H1 (cell line): ENCODE data around the gene NLRP6. TPM values are rescaled to one million over a fixed set of nuclear protein-coding genes. Genes with fewer than 3 reads are reported as not detected.
"Not testable (repeated sequence)": the region's sequence is repeated elsewhere in the genome, so short reads cannot be mapped to it uniquely, and the experiment has no call there.

ENCODE experiments used
- CTCF ChIA-PET: fragments of 300-600 bp; sonication (Branson Sonifier 250); formaldehyde crosslinking; loops from one replicate; lab custom pipeline; 2021; ENCODE audit not compliant: partially characterized antibody; lab: Charles Lee
- POLR2A ChIA-PET: fragments of 300-600 bp; sonication (Branson Sonifier 250); formaldehyde crosslinking; loops from one replicate; lab custom pipeline; 2021; ENCODE audit warnings: inconsistent platforms; ENCODE audit not compliant: partially characterized antibody; lab: Charles Lee
- DNase-seq, 2 experiments: peaks; one replicate each; pipeline versions ENCODE4 v3.0.0 to v3.0.0-alpha.2; 2010 to 2022; ENCODE audit warnings: low spot score in 2 of 2, low read depth in 1 of 2, mixed read lengths in 1 of 2
- FAIRE-seq: peaks from 2 replicates; lab custom pipeline; 2011; peaks lifted over from hg19 to GRCh38; lab: Jason Lieb, UNC
- H2AFZ ChIP-seq: 2 replicates; pipeline ENCODE4 v1.8.1; 2012; ENCODE audit warnings: low read length, inconsistent platforms
- H2AK5ac ChIP-seq: 2 replicates; pipeline ENCODE4 v1.6.1; 2013; ENCODE audit warnings: low read depth, low read length
- H2BK120ac ChIP-seq: replicated peaks from 2 replicates; pipeline ENCODE3; 2013; ENCODE audit warnings: low read depth, low read length, inconsistent platforms
- H2BK12ac ChIP-seq: 2 replicates; pipeline ENCODE4 v1.6.1; 2013; ENCODE audit warnings: low read depth, low read length
- H2BK15ac ChIP-seq: 2 replicates; pipeline ENCODE4 v1.6.1; 2013; ENCODE audit warnings: low read length
- H2BK20ac ChIP-seq: 2 replicates; pipeline ENCODE4 v1.6.1; 2013; ENCODE audit warnings: low read length
- H2BK5ac ChIP-seq: 2 replicates; pipeline ENCODE4 v1.6.1; 2013; ENCODE audit warnings: low read depth, low read length
- H3K14ac ChIP-seq: 2 replicates; pipeline ENCODE4 v1.6.1; 2013; ENCODE audit warnings: inconsistent platforms; ENCODE audit not compliant: insufficient read length
- H3K18ac ChIP-seq: 2 replicates; pipeline ENCODE4 v1.6.1; 2013; ENCODE audit warnings: low read length; ENCODE audit errors: extremely low read depth
- H3K23ac ChIP-seq: 2 replicates; pipeline ENCODE4 v1.6.1; 2013; ENCODE audit warnings: inconsistent platforms; ENCODE audit not compliant: insufficient read length
- H3K23me2 ChIP-seq: 2 replicates; pipeline ENCODE4 v1.6.1; 2013; ENCODE audit warnings: low read depth, low read length
- H3K27ac ChIP-seq: 2 replicates; pipeline ENCODE4 v1.6.1; 2011; ENCODE audit warnings: low read depth, low read length, inconsistent platforms
- H3K27me3 ChIP-seq, 4 experiments: replicated peaks in 1 of 4; 1 replicate in 1 of 4; 2 replicates in 3 of 4; pipeline versions ENCODE4 v1.6.1 to v1.8.1; 2011 to 2013; ENCODE audit warnings: low read length in 3 of 4, mild to moderate bottlenecking in 3 of 4, inconsistent platforms in 2 of 4, mixed read lengths in 2 of 4, moderate library complexity in 1 of 4; ENCODE audit not compliant: control insufficient read depth in 3 of 4, insufficient read depth in 3 of 4; ENCODE audit errors: extremely low read depth in 1 of 4
- H3K36me3 ChIP-seq, 4 experiments: 2 replicates each; pipeline versions ENCODE4 v1.6.1 to v1.8.1; 2011 to 2013; ENCODE audit warnings: mild to moderate bottlenecking in 4 of 4, low read length in 3 of 4, moderate library complexity in 2 of 4, control low read depth in 1 of 4, inconsistent platforms in 1 of 4; ENCODE audit not compliant: insufficient read depth in 4 of 4, control insufficient read depth in 2 of 4
- H3K4ac ChIP-seq: replicated peaks from 2 replicates; pipeline ENCODE3; 2013; ENCODE audit warnings: low read length, low read depth, mixed read lengths, inconsistent platforms; ENCODE audit not compliant: insufficient read length
- H3K4me1 ChIP-seq, 4 experiments: replicated peaks in 1 of 4; 1 replicate in 1 of 4; 2 replicates in 3 of 4; pipeline versions ENCODE4 v1.6.1 to v1.8.1; 2011 to 2013; ENCODE audit warnings: low read length in 3 of 4, inconsistent platforms in 2 of 4, mixed read lengths in 1 of 4; ENCODE audit not compliant: insufficient read depth in 4 of 4, control insufficient read depth in 3 of 4
- H3K4me2 ChIP-seq, 2 experiments: 2 replicates each; pipeline versions ENCODE4 v1.6.1 to v1.8.1; 2011 to 2013; ENCODE audit warnings: low read depth in 2 of 2, low read length in 2 of 2, control low read depth in 1 of 2, inconsistent platforms in 1 of 2, mild to moderate bottlenecking in 1 of 2; ENCODE audit not compliant: insufficient read depth in 1 of 2
- H3K4me3 ChIP-seq, 4 experiments: fragments of 200-600, 300-600 bp in 1 of 4; sonication (generic), shearing (Covaris generic), sonication (Bioruptor Twin) in 1 of 4; 2 replicates each; pipeline versions ENCODE4 v1.5.1 to v1.8.1; 2011 to 2016; ENCODE audit warnings: low read length in 4 of 4, low read depth in 3 of 4, control low read depth in 2 of 4, inconsistent platforms in 2 of 4, mild to moderate bottlenecking in 2 of 4, mixed read lengths in 1 of 4, moderate library complexity in 1 of 4; ENCODE audit not compliant: insufficient read depth in 2 of 4; ENCODE audit errors: extremely low read depth in 1 of 4
- H3K56ac ChIP-seq: replicated peaks from 2 replicates; pipeline ENCODE3; 2013; ENCODE audit warnings: low read depth, mild to moderate bottlenecking, mixed read lengths, low read length, inconsistent platforms; ENCODE audit not compliant: insufficient read length
- H3K79me1 ChIP-seq: 2 replicates; pipeline ENCODE4 v1.6.1; 2013; ENCODE audit warnings: low read depth, low read length, control low read depth
- H3K79me2 ChIP-seq, 2 experiments: 2 replicates each; pipeline versions ENCODE4 v1.6.1 to v1.8.1; 2012 to 2013; ENCODE audit warnings: low read length in 2 of 2, mild to moderate bottlenecking in 2 of 2, inconsistent platforms in 1 of 2; ENCODE audit not compliant: insufficient read depth in 2 of 2, control insufficient read depth in 1 of 2
- H3K9ac ChIP-seq, 4 experiments: replicated peaks in 1 of 4; 1 replicate in 1 of 4; 2 replicates in 3 of 4; pipeline versions ENCODE4 v1.6.1 to v1.8.1; 2011 to 2013; ENCODE audit warnings: low read depth in 3 of 4, low read length in 3 of 4, control low read depth in 2 of 4, mild to moderate bottlenecking in 2 of 4, moderate library complexity in 2 of 4, inconsistent platforms in 1 of 4; ENCODE audit errors: extremely low read depth in 1 of 4
- H3K9me3 ChIP-seq, 2 experiments: 2 replicates each; pipeline versions ENCODE4 v1.6.1 to v1.8.1; 2012 to 2013; ENCODE audit warnings: mild to moderate bottlenecking in 2 of 2, moderate library complexity in 2 of 2, control low read depth in 1 of 2, inconsistent platforms in 1 of 2, low read depth in 1 of 2, low read length in 1 of 2, mixed read lengths in 1 of 2; ENCODE audit not compliant: insufficient read depth in 2 of 2
- H4K20me1 ChIP-seq, 2 experiments: replicated peaks in 1 of 2; 2 replicates each; pipeline versions ENCODE3 to v1.8.1; 2011 to 2013; ENCODE audit warnings: inconsistent platforms in 2 of 2, low read length in 2 of 2, mild to moderate bottlenecking in 1 of 2; ENCODE audit not compliant: insufficient read depth in 2 of 2, control insufficient read depth in 1 of 2
- H4K5ac ChIP-seq: 2 replicates; pipeline ENCODE4 v1.6.1; 2013; ENCODE audit warnings: low read length, low read depth, mixed read lengths, inconsistent platforms; ENCODE audit not compliant: insufficient read length
- H4K8ac ChIP-seq: 2 replicates; pipeline ENCODE4 v1.8.0; 2013; ENCODE audit warnings: mild to moderate bottlenecking, moderate library complexity, low read length, inconsistent platforms; ENCODE audit not compliant: insufficient read depth; ENCODE audit errors: extremely low read depth
- H4K91ac ChIP-seq: replicated peaks from 2 replicates; pipeline ENCODE3; 2013; ENCODE audit warnings: low read length, mixed read lengths, inconsistent platforms; ENCODE audit not compliant: insufficient read length
- WGBS, 2 experiments: shearing (Covaris generic) in 1 of 2; methylation state at CpG; one replicate each; pipeline versions ENCODE4 v1.1.6 to v1.1.7; 2013 to 2015; ENCODE audit warnings: low lambda C conversion rate in 2 of 2, mixed read lengths in 2 of 2, inconsistent platforms in 1 of 2, low coverage in 1 of 2, missing lambda C conversion rate in 1 of 2; ENCODE audit not compliant: insufficient replicate concordance in 2 of 2, insufficient coverage in 1 of 2, insufficient read length in 1 of 2; ENCODE audit errors: extremely low coverage in 1 of 2, missing lambda C conversion rate in 1 of 2; 5-methylcytosine and 5-hydroxymethylcytosine counted together
- polyA plus RNA-seq, 7 experiments: library from polyadenylated mRNA; depleted of rRNA in 3 of 7; stranded (reverse) in 5 of 7; unstranded in 2 of 7; fragments of >200 nt in 5 of 7; fragments of 200-250 nt in 2 of 7; gene quantifications; 1 replicate in 5 of 7; 2 replicates in 1 of 7; 4 replicates in 1 of 7; pipeline versions ENCODE4 v1.2.1 to v1.2.3, GENCODE V29; 2011 to 2013; ENCODE audit warnings: missing spikeins in 2 of 7, mixed read lengths in 2 of 7
- total RNA-seq: library from RNA; stranded (reverse); fragmentation: NEBNext Ultra II Directional; extraction: Animal tissue kit (Norgen Biotek cat#: 25700); gene quantifications from 2 replicates; pipeline ENCODE4 v1.2.1, GENCODE V29; 2021

NLRP6 gene
- total and polyA plus RNA-seq, 2 of the 8 experiments (the other 6 are each of a cell fraction or from before 2014, with no cell fraction given): not detected

- CTCF ChIA-PET: interaction anchor here (0.8 to 2.7 kb wide), 3 partner anchors 11 to 90 kb away, joined by 3 to 7 read pairs (median 4); partner anchors contain the start of gene IFITM2
- not testable (repeated sequence) for H4K91ac ChIP-seq, H2BK5ac ChIP-seq, H3K27ac ChIP-seq, H4K20me1 ChIP-seq, H3K56ac ChIP-seq, H2BK120ac ChIP-seq, H2BK15ac ChIP-seq, H3K23ac ChIP-seq, H4K8ac ChIP-seq, H3K36me3 ChIP-seq, DNase-seq, H2AFZ ChIP-seq, H3K9me3 ChIP-seq, H4K5ac ChIP-seq, H3K79me1 ChIP-seq, FAIRE-seq, H3K9ac ChIP-seq, H3K27me3 ChIP-seq, H2AK5ac ChIP-seq, H3K4ac ChIP-seq, H2BK12ac ChIP-seq, H3K18ac ChIP-seq, H2BK20ac ChIP-seq, H3K14ac ChIP-seq
- Histone ChIP-seq H3K4me2 (peak overlapping the region; percentile 51 to 96), H3K4me1 (peaks cover 4 to 34% (median 23%) of the 10 kb centered on the region in 4 experiments), H3K79me2 (peaks cover 0 to 21% of the 10 kb centered on the region in 2 experiments; a peak in 2 of 4 replicates), H3K23me2 (peaks cover 18% of the 10 kb centered on the region; the same call in 1 of the 2 replicates), H3K4me3 (peak overlapping the region in 1 of 4 experiments; percentile 49; a peak in 2 of 8 replicates)
- POLR2A ChIA-PET: interaction anchor here (0.6 to 4.0 kb wide), 10 partner anchors 9 to 110 kb away, joined by 3 to 17 read pairs (median 5); no protein-coding TSS in a partner anchor
- 13% methylated on average over 8 of the region's 79 CpGs; no CpG with 5 or more reads in 1 of the 2 experiments for WGBS, 2 experiments
These were observed 40.4 kb downstream of the NLRP6 start for GRCh38 chr11:318405-319120.
